Immature natural killer cell (primary cell): ENCODE measurements around the gene TNS3. TPM values are rescaled to one million over a fixed set of nuclear protein-coding genes. Genes with fewer than 3 reads are reported as not detected.

ENCODE experiments used
- DNase-seq, 3 donors: peaks; one replicate each; pipeline ENCODE4 v3.0.0; 2022; ENCODE audit warnings: mixed read lengths in 1 of 3
- H3K27ac Mint-ChIP-seq, 6 donors: one replicate each; pipeline ENCODE4 v1.8.0; 2020; ENCODE audit warnings: mixed read lengths in 6 of 6, mild to moderate bottlenecking in 5 of 6, inconsistent platforms in 4 of 6, moderate library complexity in 3 of 6
- H3K27me3 Mint-ChIP-seq, 3 donors: one replicate each; pipeline ENCODE4 v1.8.0; 2020 to 2021; ENCODE audit warnings: low read depth in 3 of 3, mild to moderate bottlenecking in 3 of 3, mixed read lengths in 3 of 3, moderate library complexity in 3 of 3, inconsistent platforms in 1 of 3
- H3K36me3 Mint-ChIP-seq, 3 donors: one replicate each; pipeline ENCODE4 v1.8.0; 2020; ENCODE audit warnings: mixed read lengths in 3 of 3, inconsistent platforms in 2 of 3, mild to moderate bottlenecking in 2 of 3
- H3K4me1 Mint-ChIP-seq, 2 donors: one replicate each; pipeline ENCODE4 v1.8.0; 2020; ENCODE audit warnings: inconsistent platforms in 2 of 2, mild to moderate bottlenecking in 2 of 2, mixed read lengths in 2 of 2, moderate library complexity in 1 of 2
- H3K4me3 Mint-ChIP-seq, 5 donors: one replicate each; pipeline ENCODE4 v1.8.0; 2020; ENCODE audit warnings: mild to moderate bottlenecking in 5 of 5, mixed read lengths in 5 of 5, inconsistent platforms in 3 of 5, moderate library complexity in 3 of 5
- H3K9me3 Mint-ChIP-seq, 6 donors: one replicate each; pipeline ENCODE4 v1.8.0; 2020; ENCODE audit warnings: mild to moderate bottlenecking in 6 of 6, mixed read lengths in 6 of 6, inconsistent platforms in 4 of 6, moderate library complexity in 3 of 6
- polyA plus RNA-seq, 3 donors: library from polyadenylated mRNA; unstranded; fragments of 300-500 nt; fragmentation: Illumina TruSeq; gene quantifications; one replicate each; pipeline ENCODE4 v1.2.3, GENCODE V29; 2021

The TNS3 gene
- polyA plus RNA-seq, 3 donors from 2014 or later = 0.19 TPM; not detected in 2

DNA sequence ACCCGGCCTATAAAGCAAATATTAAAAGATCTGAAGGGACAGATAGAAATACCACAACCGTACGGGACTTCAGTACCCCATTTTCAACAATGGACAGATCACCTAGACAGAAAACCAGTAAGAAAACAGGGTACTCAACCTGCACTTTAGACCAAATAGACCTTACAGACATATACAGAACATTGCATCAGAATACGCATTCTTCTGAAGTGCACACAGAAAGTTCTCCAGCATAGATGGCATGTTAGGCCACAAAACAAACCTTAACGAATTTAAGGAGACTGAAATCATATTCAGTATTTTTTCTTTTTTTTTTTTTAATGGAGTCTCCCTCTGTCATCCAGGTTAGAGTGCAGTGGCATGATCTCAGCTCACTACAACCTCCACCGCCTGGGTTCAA, 151.5 kb downstream of the TNS3 start:
- H3K27ac Mint-ChIP-seq = no peak overlapping the region
- DNase-seq = no peak
- peaks cover 2 to 8% of the 10 kb centered on the region in 2 donors for H3K4me1 Mint-ChIP-seq
- no peaks in the 10 kb centered on the region for H3K36me3 Mint-ChIP-seq
- no peaks in the 10 kb centered on the region for H3K9me3 Mint-ChIP-seq
- no peak overlapping the region for H3K4me3 Mint-ChIP-seq
- H3K27me3 Mint-ChIP-seq = no peaks in the 10 kb centered on the region

DNA sequence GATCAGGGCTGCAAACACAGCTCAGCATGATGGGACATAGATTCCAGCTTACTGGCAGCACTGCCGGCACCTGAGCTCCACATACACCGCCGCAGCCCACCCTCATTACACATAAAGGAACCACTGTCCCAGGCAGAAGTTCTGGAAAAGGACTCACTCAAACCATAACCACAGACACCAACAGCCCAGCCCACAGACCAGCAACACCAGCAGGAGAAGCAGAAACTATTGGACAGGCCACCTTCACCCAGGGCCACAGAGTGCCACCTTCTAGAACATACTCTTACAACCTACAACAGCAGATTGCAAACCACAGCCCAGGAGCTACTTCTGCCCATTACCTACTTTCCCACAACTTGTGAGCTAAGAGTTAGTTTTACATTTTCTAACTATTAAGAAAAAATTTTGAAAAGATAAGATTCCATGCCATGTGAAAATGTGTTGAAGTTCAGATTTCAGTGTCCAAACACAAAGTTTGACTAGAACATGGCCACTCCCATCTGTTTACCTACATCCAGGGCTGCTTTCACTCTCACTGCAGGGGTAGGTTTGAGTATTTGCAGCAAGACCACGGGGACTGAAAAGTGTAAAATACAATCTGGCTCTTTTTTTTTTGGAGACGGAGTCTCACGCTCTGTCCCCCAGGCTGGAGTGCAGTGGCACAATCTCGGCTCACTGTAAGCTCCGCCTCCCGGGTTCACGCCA, 153.0 kb downstream of the TNS3 start:
- no peak for DNase-seq
- H3K4me3 Mint-ChIP-seq = no peak overlapping the region
- H3K27me3 Mint-ChIP-seq = no peaks in the 10 kb centered on the region
- H3K27ac Mint-ChIP-seq = no peak overlapping the region
- peaks cover 2 to 8% of the 10 kb centered on the region in 2 donors for H3K4me1 Mint-ChIP-seq
- no peaks in the 10 kb centered on the region for H3K36me3 Mint-ChIP-seq
- H3K9me3 Mint-ChIP-seq = no peaks in the 10 kb centered on the region

DNA sequence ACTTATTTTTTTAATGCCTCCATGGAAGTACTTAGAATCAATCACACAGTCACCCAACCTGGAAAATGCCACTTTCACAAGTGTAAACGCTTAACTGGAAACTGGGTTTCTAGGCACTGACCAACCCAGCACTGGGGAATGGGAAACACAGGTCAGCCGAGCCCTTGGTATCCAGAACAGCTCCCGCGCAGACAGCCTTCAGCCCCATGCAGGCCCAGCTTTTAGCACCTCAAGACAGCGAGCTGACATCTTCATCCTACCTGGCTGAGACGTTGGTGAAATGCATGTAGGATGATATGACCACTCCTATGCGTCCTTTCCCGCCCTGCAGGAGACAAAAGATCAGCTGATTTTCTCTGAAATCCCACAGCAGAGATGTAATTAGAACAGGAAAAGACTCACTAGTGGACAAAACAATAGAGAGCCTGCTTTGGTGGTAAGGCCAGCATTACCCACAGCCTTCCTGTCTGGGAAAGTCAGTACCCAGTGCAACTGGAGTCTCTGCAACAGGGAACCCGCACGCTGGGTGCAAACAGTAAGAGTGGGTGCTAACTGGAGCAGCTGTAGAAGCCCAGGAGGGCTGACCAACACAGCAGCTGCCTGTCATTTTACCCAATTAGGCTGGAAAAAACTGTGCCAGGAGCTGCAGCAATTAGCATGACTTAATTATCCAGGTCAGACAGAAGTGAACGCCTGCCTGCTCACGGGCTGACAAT, 153.7 kb downstream of the TNS3 start:
- no peaks in the 10 kb centered on the region for H3K27me3 Mint-ChIP-seq
- no peaks in the 10 kb centered on the region for H3K36me3 Mint-ChIP-seq
- H3K4me1 Mint-ChIP-seq = peaks cover 2 to 8% of the 10 kb centered on the region in 2 donors
- no peak overlapping the region for H3K4me3 Mint-ChIP-seq
- H3K27ac Mint-ChIP-seq = no peak overlapping the region
- no peak for DNase-seq
- H3K9me3 Mint-ChIP-seq = no peaks in the 10 kb centered on the region

DNA sequence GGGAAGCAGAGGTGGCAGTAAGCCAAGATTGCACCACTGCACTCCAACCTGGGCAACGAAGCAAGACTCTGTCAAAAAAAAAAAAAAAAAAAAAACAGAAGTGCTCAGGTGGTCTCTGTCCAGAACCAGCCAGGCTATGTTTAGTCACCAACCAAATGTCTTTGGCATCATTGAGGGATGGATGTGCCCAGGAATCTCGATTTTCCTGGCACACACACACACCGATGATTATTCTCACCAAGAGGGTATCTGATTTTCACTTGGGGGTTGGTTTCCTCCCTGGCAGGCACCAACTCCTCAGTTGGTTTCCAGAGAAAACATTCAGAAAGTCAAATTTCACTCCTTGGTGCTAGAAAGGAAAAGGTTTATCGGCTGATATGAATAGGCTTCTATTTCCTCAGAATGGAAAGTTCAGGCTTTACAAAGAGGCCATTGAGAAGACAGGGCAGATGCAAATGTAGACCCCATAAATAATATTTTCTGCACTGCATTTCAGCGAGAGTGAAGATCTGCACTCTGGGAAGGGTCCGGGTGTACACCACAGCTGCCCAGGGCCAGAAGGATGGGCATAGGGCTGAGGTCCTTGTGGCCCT, 154.8 kb downstream of the TNS3 start:
- H3K27me3 Mint-ChIP-seq = no peaks in the 10 kb centered on the region
- H3K36me3 Mint-ChIP-seq = no peaks in the 10 kb centered on the region
- peaks cover 2 to 8% of the 10 kb centered on the region in 2 donors for H3K4me1 Mint-ChIP-seq
- no peaks in the 10 kb centered on the region for H3K9me3 Mint-ChIP-seq
- DNase-seq = no peak
- H3K27ac Mint-ChIP-seq = no peak overlapping the region
- no peak overlapping the region for H3K4me3 Mint-ChIP-seq

DNA sequence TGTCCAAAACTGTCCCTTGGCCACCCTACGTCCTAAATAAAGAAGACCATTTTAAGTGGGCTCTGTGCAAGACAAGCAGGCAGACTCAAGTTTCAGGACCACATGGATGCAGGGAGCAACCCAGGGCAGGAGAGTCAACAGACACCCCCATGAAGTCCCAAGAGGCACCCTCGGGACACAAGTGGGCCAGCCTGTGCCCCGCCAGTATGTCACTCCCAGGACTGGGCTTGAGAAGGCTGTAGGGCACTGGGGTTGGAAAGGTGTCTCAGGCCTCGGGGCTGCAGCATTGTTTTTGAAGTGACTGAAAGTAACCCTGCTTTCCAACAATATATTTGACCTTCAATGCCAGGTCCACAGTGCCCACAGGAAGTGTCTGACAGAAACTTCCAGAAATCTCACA, 157.4 kb downstream of the TNS3 start:
- Mint-ChIP-seq H3K27ac (no peak overlapping the region), H3K4me3 (no peak overlapping the region), H3K27me3 (peaks cover 0 to 2% (median 0%) of the 10 kb centered on the region in 3 donors), H3K36me3 (no peaks in the 10 kb centered on the region), H3K9me3 (peaks cover 0 to 5% (median 0%) of the 10 kb centered on the region in 6 donors), H3K4me1 (peaks cover 2 to 8% of the 10 kb centered on the region in 2 donors)
- no peak for DNase-seq

DNA sequence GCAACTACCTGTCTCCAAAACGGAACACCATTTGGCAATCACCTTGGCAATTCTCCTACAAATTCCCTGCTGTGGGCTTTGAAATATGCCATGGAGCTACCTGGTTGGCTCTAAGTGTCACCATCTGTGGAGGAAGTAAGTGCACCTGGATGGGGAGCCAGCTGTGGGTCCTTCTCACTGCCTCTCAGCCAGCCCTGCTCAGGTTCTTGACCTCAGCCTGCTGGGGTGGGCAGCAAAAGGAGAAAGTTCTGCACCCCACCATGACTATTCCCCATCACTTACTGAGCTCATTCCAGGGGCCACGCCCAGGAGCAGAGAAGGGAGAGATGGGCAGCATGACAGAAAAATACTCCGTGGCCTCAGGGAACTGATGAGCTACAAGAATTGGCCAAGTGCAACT, 158.7 kb downstream of the TNS3 start:
- H3K36me3 Mint-ChIP-seq = no peaks in the 10 kb centered on the region
- peaks cover 0 to 5% (median 0%) of the 10 kb centered on the region in 6 donors for H3K9me3 Mint-ChIP-seq
- H3K27me3 Mint-ChIP-seq = peaks cover 0 to 2% (median under 1%) of the 10 kb centered on the region in 3 donors
- H3K4me3 Mint-ChIP-seq = no peak overlapping the region
- H3K4me1 Mint-ChIP-seq = no peaks in the 10 kb centered on the region
- DNase-seq = no peak
- H3K27ac Mint-ChIP-seq = no peak overlapping the region

DNA sequence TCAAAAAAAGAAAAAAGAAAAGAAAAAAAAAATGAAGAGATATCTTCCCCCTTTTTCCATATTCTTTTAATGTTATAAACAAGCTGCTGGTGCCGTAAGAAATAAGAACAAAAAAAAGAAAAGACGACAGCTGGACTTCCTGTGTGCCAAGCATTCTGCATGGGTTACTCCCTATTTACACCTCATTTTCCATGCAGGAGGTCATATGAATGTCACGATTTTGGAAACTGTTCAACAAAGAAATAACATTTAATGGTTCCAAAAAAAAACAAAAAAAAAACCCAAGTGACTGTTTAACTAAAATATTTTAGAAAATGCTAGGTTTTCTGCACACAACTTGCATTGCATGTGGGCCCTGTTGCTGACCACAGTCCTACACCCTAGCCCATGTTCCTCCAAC, 159.3 kb downstream of the TNS3 start:
- no peak for DNase-seq
- Mint-ChIP-seq H3K27me3 (peaks cover 0 to 2% (median 2%) of the 10 kb centered on the region in 3 donors), H3K27ac (no peak overlapping the region), H3K4me1 (no peaks in the 10 kb centered on the region), H3K36me3 (no peaks in the 10 kb centered on the region), H3K9me3 (peaks cover 0 to 5% (median 0%) of the 10 kb centered on the region in 6 donors), H3K4me3 (no peak overlapping the region)

DNA sequence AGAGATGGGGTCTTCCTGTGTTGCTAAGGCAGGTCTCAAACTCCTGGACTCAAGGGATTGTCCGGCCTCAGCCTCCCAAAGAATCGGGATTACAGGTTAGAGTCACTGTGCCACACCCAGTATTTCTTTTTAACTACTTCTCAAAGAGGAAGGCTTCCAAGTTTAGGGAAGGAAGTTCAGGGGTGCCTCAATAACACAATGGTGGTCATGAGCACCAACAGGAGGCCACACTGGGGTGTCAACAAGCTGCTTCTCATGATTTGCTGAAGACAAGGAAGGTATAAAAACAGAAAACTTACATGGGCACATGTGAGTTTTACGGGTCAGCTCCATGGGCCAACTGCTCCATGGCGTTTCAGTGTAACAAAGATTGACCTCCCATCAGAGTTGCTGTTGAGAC, 160.5 kb downstream of the TNS3 start:
- Mint-ChIP-seq H3K27me3 (peaks cover 0 to 2% (median 2%) of the 10 kb centered on the region in 3 donors), H3K4me1 (no peaks in the 10 kb centered on the region), H3K9me3 (peaks cover 0 to 5% (median 0%) of the 10 kb centered on the region in 6 donors), H3K27ac (no peak overlapping the region), H3K4me3 (no peak overlapping the region), H3K36me3 (no peaks in the 10 kb centered on the region)
- DNase-seq = no peak

DNA sequence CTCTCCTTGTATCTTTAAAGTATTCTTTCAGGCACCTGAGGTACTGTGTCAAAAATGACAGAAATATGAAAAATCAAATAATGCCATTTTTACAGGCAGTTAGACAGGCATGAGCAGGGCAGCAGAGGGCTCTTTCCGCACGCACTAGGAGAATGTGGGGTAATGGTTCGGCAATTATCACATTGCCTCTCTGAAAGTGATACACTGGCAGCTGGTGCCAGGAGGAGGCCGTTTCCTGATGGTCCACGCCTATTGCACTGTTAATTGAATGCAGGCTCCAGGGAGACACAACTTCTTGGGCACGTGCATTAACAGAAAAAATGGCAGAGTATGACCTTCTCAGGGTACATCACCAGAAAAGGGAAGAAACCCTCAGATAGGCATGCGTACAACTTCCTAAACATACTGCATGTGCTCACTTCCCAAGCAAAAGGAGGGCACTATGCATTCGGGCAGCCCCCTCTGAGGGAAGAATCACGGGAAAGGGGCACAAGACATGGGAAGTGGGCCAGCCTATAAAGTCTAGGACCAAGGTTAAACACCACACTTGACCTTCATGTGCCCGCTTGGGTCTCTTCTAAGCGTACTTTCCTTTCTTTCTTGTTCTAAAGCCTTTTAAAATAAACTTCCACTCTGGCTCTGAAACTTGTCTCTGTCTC, 161.7 kb downstream of the TNS3 start:
- Mint-ChIP-seq H3K36me3 (no peaks in the 10 kb centered on the region), H3K27ac (no peak overlapping the region), H3K4me1 (no peaks in the 10 kb centered on the region), H3K27me3 (peaks cover 0 to 2% (median 2%) of the 10 kb centered on the region in 3 donors), H3K4me3 (no peak overlapping the region), H3K9me3 (peaks cover 0 to 5% (median 0%) of the 10 kb centered on the region in 6 donors)
- no peak for DNase-seq

DNA sequence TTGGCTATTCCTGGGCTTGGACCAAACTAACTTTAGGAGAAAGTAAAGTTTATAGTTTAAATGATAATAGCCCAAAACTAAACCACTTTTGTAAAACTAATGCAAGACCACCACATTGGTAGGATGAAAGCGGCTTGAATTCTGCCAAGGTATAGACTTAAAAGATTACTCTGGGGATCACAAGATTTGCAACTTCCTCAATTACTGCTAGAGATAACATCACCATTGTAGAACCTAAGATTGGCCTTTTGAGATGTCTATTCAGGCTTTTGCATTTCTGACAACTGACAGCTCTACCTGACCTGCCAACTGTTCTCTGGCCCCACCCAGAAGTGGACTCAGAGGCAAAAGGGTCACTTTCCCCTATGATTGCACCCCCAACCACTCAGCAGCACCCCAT, 162.4 kb downstream of the TNS3 start:
- H3K9me3 Mint-ChIP-seq = peaks cover 0 to 5% (median 0%) of the 10 kb centered on the region in 6 donors
- peaks cover 0 to 3% (median 2%) of the 10 kb centered on the region in 3 donors for H3K27me3 Mint-ChIP-seq
- no peak overlapping the region for H3K4me3 Mint-ChIP-seq
- no peaks in the 10 kb centered on the region for H3K4me1 Mint-ChIP-seq
- no peak overlapping the region for H3K27ac Mint-ChIP-seq
- no peak for DNase-seq
- no peaks in the 10 kb centered on the region for H3K36me3 Mint-ChIP-seq

DNA sequence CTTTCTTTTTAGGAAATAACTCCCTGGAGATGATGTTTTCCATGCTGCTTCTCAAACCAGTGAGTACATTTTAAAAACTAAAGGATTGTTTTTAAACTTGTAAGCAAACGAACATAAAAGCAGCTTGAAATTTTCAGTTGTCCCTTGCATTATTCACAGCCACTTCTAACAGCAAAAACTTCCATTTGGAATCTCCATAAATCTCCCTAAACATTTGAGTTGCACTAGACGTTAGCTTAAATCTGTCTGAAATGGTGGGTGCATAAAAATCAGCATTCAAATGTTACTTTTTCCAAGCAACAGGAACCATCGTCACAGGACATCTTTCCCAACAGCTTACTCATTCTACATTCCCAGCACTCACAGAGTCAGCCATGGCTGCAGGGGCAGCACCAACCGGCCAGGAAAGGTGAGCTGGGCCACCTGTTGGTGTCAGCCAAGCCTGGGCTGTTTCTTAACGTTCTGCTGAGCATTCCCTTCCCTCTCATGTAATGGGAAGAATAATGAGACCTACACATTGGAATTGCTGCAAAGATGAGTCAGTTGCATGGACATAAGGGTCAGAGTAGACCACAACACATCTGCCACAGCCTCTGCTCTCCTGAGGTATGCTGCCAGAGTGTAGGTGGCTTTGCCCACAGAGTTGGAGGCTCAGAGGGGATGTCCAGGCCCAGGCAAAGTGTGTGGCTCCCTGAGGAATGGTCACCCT, 163.2 kb downstream of the TNS3 start:
- Mint-ChIP-seq H3K4me1 (no peaks in the 10 kb centered on the region), H3K36me3 (no peaks in the 10 kb centered on the region), H3K9me3 (peaks cover 0 to 5% (median 0%) of the 10 kb centered on the region in 6 donors), H3K27me3 (peaks cover 0 to 4% (median 2%) of the 10 kb centered on the region in 3 donors), H3K27ac (no peak overlapping the region), H3K4me3 (no peak overlapping the region)
- DNase-seq = no peak

DNA sequence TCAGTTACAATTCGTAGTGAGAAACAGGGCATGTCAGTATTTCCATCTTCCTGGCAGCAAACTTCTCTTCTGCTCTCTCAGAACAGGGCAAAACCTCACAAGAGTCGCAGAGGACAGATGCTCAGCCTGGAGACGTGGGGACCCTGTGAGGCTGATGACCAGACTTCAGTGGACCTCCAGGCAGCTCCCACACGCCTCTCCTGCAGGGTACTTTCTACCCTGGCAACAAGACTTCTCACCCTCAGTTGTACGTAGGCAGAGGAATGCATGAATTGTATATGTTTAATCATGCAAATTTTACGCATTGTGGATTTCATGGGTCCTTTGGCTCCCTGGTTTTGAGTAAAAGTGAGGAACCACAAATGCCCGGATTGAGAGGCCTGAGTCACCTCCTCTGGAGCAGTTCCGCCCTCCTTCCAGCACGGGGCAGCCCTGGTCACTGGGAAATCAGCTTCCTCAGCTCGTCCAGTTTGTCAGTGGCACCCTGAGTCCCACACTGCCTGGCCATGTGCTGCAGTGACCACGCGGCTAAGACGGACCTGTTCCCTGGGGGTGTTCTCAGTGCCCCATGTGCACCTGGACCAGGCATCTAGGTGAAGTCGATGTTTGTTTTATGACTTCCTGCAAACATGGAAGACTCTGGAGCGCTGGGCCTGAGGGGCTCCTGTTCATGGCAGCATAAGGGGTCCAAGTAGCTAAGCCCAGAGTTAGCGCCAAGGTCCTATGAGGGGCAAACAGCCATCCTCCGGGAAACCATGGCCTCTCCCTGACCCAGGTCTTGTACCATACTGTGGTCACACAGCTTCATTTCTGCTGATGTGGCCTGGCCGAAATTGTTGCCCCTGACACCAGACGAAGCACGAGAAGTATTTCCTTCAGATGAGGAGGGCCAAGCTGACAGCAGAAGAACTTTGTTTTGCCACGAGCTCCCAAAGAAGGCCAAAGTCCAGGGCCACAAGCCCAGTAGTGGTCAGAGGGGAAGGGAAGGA, 165.1 kb downstream of the TNS3 start:
- peaks cover 0 to 4% (median 2%) of the 10 kb centered on the region in 3 donors for H3K27me3 Mint-ChIP-seq
- no peaks in the 10 kb centered on the region for H3K4me1 Mint-ChIP-seq
- H3K4me3 Mint-ChIP-seq = no peak overlapping the region
- H3K9me3 Mint-ChIP-seq = peaks cover 0 to 5% (median 0%) of the 10 kb centered on the region in 6 donors
- DNase-seq = no peak
- H3K36me3 Mint-ChIP-seq = no peaks in the 10 kb centered on the region
- no peak overlapping the region for H3K27ac Mint-ChIP-seq
